HEK293 (cell line): ENCODE measurements around the gene CEBPA.
A peak's percentile ranks its signal among the peaks of the same experiment; 100 is the strongest.

Source experiments
- GLIS1 ChIP-seq: fragments of 450-650 bp; formaldehyde crosslinking; IDR thresholded peaks from 2 replicates; pipeline ENCODE4 v1.5.1; 2016; ENCODE audit warnings: missing biosample characterization, missing genetic modification characterization
- HIC1 ChIP-seq: fragments of 450-650 bp; formaldehyde crosslinking; IDR thresholded peaks from 2 replicates; pipeline ENCODE4 v1.5.1; 2016; ENCODE audit warnings: missing biosample characterization, missing genetic modification characterization
- HOXA7 ChIP-seq: sonication (generic); formaldehyde crosslinking; IDR thresholded peaks from 2 replicates; pipeline ENCODE4 v1.8.1; 2022; ENCODE audit warnings: missing genetic modification reagents, borderline replicate concordance
- IKZF3 ChIP-seq: fragments of 450-650 bp; IDR thresholded peaks from 2 replicates; pipeline ENCODE4 v1.5.0; 2018; ENCODE audit warnings: missing biosample characterization, mild to moderate bottlenecking, missing genetic modification characterization, moderate library complexity
- INSM2 ChIP-seq: fragments of 450-650 bp; formaldehyde crosslinking; IDR thresholded peaks from 2 replicates; pipeline ENCODE4 v1.5.1; 2016; ENCODE audit warnings: missing biosample characterization, missing genetic modification characterization
- KLF1 ChIP-seq: fragments of 450-650 bp; formaldehyde crosslinking; IDR thresholded peaks from 2 replicates; pipeline ENCODE4 v1.5.1; 2016; ENCODE audit warnings: missing biosample characterization, missing genetic modification characterization
- KLF17 ChIP-seq: fragments of 450-650 bp; formaldehyde crosslinking; IDR thresholded peaks from 2 replicates; pipeline ENCODE4 v1.5.1; 2016; ENCODE audit warnings: missing biosample characterization, missing genetic modification characterization
- KLF7 ChIP-seq: fragments of 450-650 bp; formaldehyde crosslinking; IDR thresholded peaks from 2 replicates; pipeline ENCODE4 v1.5.1; 2016; ENCODE audit warnings: missing biosample characterization, missing genetic modification characterization, borderline replicate concordance
- MZF1 ChIP-seq: fragments of 450-650 bp; formaldehyde crosslinking; IDR thresholded peaks from 2 replicates; pipeline ENCODE4 v1.5.1; 2017; ENCODE audit warnings: missing biosample characterization, missing genetic modification characterization, borderline replicate concordance
- PRDM4 ChIP-seq: fragments of 450-650 bp; formaldehyde crosslinking; IDR thresholded peaks from 2 replicates; pipeline ENCODE4 v1.5.1; 2017; ENCODE audit warnings: missing biosample characterization, missing genetic modification characterization
- PRDM6 ChIP-seq: fragments of 450-650 bp; formaldehyde crosslinking; IDR thresholded peaks from 2 replicates; pipeline ENCODE4 v1.5.1; 2017; ENCODE audit warnings: missing biosample characterization, missing genetic modification characterization
- SP2 ChIP-seq: fragments of 450-650 bp; formaldehyde crosslinking; IDR thresholded peaks from 2 replicates; pipeline ENCODE4 v1.5.1; 2016; ENCODE audit warnings: missing biosample characterization, missing genetic modification characterization
- SP3 ChIP-seq: fragments of 450-650 bp; formaldehyde crosslinking; IDR thresholded peaks from 2 replicates; pipeline ENCODE4 v1.5.1; 2016; ENCODE audit warnings: missing biosample characterization, missing genetic modification characterization
- SP7 ChIP-seq: fragments of 450-650 bp; formaldehyde crosslinking; IDR thresholded peaks from 2 replicates; pipeline ENCODE4 v1.5.1; 2016; ENCODE audit warnings: missing biosample characterization, missing genetic modification characterization
- WT1 ChIP-seq: fragments of 450-650 bp; formaldehyde crosslinking; IDR thresholded peaks from 2 replicates; pipeline ENCODE4 v1.5.1; 2016; ENCODE audit warnings: missing biosample characterization, missing genetic modification characterization
- ZBTB20 ChIP-seq: fragments of 450-650 bp; formaldehyde crosslinking; IDR thresholded peaks from 2 replicates; pipeline ENCODE4 v1.5.1; 2016; ENCODE audit warnings: missing biosample characterization, missing genetic modification characterization
- ZBTB48 ChIP-seq: fragments of 450-650 bp; formaldehyde crosslinking; IDR thresholded peaks from 2 replicates; pipeline ENCODE4 v1.5.1; 2016; ENCODE audit warnings: missing biosample characterization, missing genetic modification characterization
- ZBTB8A ChIP-seq: fragments of 450-650 bp; formaldehyde crosslinking; IDR thresholded peaks from 2 replicates; pipeline ENCODE4 v1.5.1; 2016; ENCODE audit warnings: missing biosample characterization, missing genetic modification characterization
- ZEB2 ChIP-seq: fragments of 450-650 bp; formaldehyde crosslinking; IDR thresholded peaks from 2 replicates; pipeline ENCODE4 v1.5.1; 2016; ENCODE audit warnings: missing biosample characterization, missing genetic modification characterization
- ZNF132 ChIP-seq: fragments of 450-650 bp; formaldehyde crosslinking; IDR thresholded peaks from 2 replicates; pipeline ENCODE4 v1.5.1; 2017; ENCODE audit warnings: missing biosample characterization, missing genetic modification characterization, borderline replicate concordance
- ZNF140 ChIP-seq: fragments of 450-650 bp; formaldehyde crosslinking; IDR thresholded peaks from 2 replicates; pipeline ENCODE4 v1.5.1; 2016; ENCODE audit warnings: missing biosample characterization, missing genetic modification characterization
- ZNF16 ChIP-seq: fragments of 450-650 bp; formaldehyde crosslinking; IDR thresholded peaks from 2 replicates; pipeline ENCODE4 v1.5.1; 2016; ENCODE audit warnings: low read depth, missing biosample characterization, missing genetic modification characterization
- ZNF398 ChIP-seq: fragments of 450-650 bp; formaldehyde crosslinking; IDR thresholded peaks from 2 replicates; pipeline ENCODE4 v1.5.1; 2017; ENCODE audit warnings: missing biosample characterization, missing genetic modification characterization
- ZNF560 ChIP-seq: fragments of 450-650 bp; formaldehyde crosslinking; IDR thresholded peaks from 2 replicates; pipeline ENCODE4 v1.5.1; 2017; ENCODE audit warnings: missing biosample characterization, missing genetic modification characterization, borderline replicate concordance
- ZNF600 ChIP-seq: fragments of 450-650 bp; formaldehyde crosslinking; IDR thresholded peaks from 2 replicates; pipeline ENCODE4 v1.5.1; 2016; ENCODE audit warnings: missing biosample characterization, missing genetic modification characterization
- ZNF623 ChIP-seq: fragments of 450-650 bp; formaldehyde crosslinking; IDR thresholded peaks from 2 replicates; pipeline ENCODE4 v1.5.1; 2016; ENCODE audit warnings: missing biosample characterization, missing genetic modification characterization
- ZNF629 ChIP-seq: fragments of 450-650 bp; formaldehyde crosslinking; IDR thresholded peaks from 2 replicates; pipeline ENCODE4 v1.5.1; 2017; ENCODE audit warnings: missing biosample characterization, missing genetic modification characterization
- ZNF658 ChIP-seq: fragments of 450-650 bp; formaldehyde crosslinking; IDR thresholded peaks from 2 replicates; pipeline ENCODE4; 2016; ENCODE audit warnings: missing biosample characterization, missing genetic modification characterization
- ZNF660 ChIP-seq: fragments of 450-650 bp; IDR thresholded peaks from 2 replicates; pipeline ENCODE4 v1.5.1; 2018; ENCODE audit warnings: missing biosample characterization, mild to moderate bottlenecking, missing genetic modification characterization
- ZSCAN16 ChIP-seq: fragments of 450-650 bp; formaldehyde crosslinking; IDR thresholded peaks from 2 replicates; pipeline ENCODE4 v1.5.1; 2016; ENCODE audit warnings: missing biosample characterization, missing genetic modification characterization

The CEBPA gene

GRCh38 chr19:33298146-33298911, 4.0 kb downstream of the CEBPA start (continued):
- 0 out of 2 replicates have a peak, but pooled peaks have one; percentile 45 for TF ChIP-seq MZF1 (tag by site-specific recombination)
- TF ChIP-seq ZNF398 (tag by site-specific recombination) = peak; percentile 49
- TF ChIP-seq HOXA7 (CRISPR knock-in tag) = no peak
- TF ChIP-seq ZEB2 (tag by site-specific recombination) = no peak
- TF ChIP-seq KLF1 (tag by site-specific recombination) = peak; percentile 27; the same call in 1 of the 2 replicates
- no peak for TF ChIP-seq GLIS1 (tag by site-specific recombination)
- TF ChIP-seq KLF17 = no peak
- peak; percentile 93; the same call in 1 of the 2 replicates for TF ChIP-seq SP7 (tag by site-specific recombination)
- TF ChIP-seq HIC1 = 0 out of 2 replicates have a peak, but pooled peaks have one; percentile 37
- 0 out of 2 replicates have a peak, but pooled peaks have one; percentile 9 for TF ChIP-seq ZNF623 (tag by site-specific recombination)
- no peak for TF ChIP-seq INSM2 (tag by site-specific recombination)
- TF ChIP-seq ZNF629 (tag by site-specific recombination) = no peak
- peak; percentile 57 for TF ChIP-seq IKZF3 (tag by site-specific recombination)
- no peak for TF ChIP-seq ZNF16 (tag by site-specific recombination)
- 0 out of 2 replicates have a peak, but pooled peaks have one; percentile 15 for TF ChIP-seq ZBTB20 (tag by site-specific recombination)
- 0 out of 2 replicates have a peak, but pooled peaks have one; percentile 10 for TF ChIP-seq PRDM6 (tag by site-specific recombination)
- TF ChIP-seq ZNF660 (tag by site-specific recombination) = no peak
- no peak for TF ChIP-seq ZNF140 (tag by site-specific recombination)
- peak; percentile 55 for TF ChIP-seq ZBTB8A (tag by site-specific recombination)
- no peak for TF ChIP-seq WT1 (tag by site-specific recombination)
- TF ChIP-seq ZNF658 (tag by site-specific recombination) = no peak
- TF ChIP-seq PRDM4 (tag by site-specific recombination) = no peak
- no peak for TF ChIP-seq ZNF560 (tag by site-specific recombination)
- no peak for TF ChIP-seq ZNF132 (tag by site-specific recombination)
- no peak for TF ChIP-seq ZSCAN16 (tag by site-specific recombination)
- no peak for TF ChIP-seq KLF7 (tag by site-specific recombination)
- no peak; the same call in 1 of the 2 replicates for TF ChIP-seq ZBTB48 (tag by site-specific recombination)
- TF ChIP-seq SP2 (tag by site-specific recombination) = peak; percentile 35
- TF ChIP-seq ZNF600 (tag by site-specific recombination) = peak; percentile 16; the same call in 1 of the 2 replicates
- TF ChIP-seq SP3 = no peak
